H9 (cell line): Measurements from ENCODE around the gene HSPB8. TPM values are rescaled to one million over a fixed set of nuclear protein-coding genes. Genes with fewer than 3 reads are reported as not detected.

Experiments
- DNase-seq: peaks from one replicate; pipeline ENCODE4 v3.0.0-alpha.2; 2017
- H2AFZ ChIP-seq: one replicate; pipeline ENCODE4 v1.6.1; 2013; ENCODE audit warnings: mild to moderate bottlenecking, low read length, control low read depth, moderate library complexity
- H2AK5ac ChIP-seq: 2 replicates; pipeline ENCODE4 v1.6.1; 2013; ENCODE audit warnings: low read length, control low read depth, mixed read lengths; ENCODE audit not compliant: insufficient read length
- H2BK120ac ChIP-seq: one replicate; pipeline ENCODE4 v1.6.1; 2013; ENCODE audit warnings: low read depth, mild to moderate bottlenecking, low read length, control low read depth, inconsistent platforms; ENCODE audit not compliant: poor library complexity, severe bottlenecking
- H2BK12ac ChIP-seq: 2 replicates; pipeline ENCODE4 v1.6.1; 2013; ENCODE audit warnings: low read length, control low read depth, mixed read lengths, low read depth; ENCODE audit not compliant: insufficient read length
- H2BK15ac ChIP-seq: 2 replicates; pipeline ENCODE4 v1.6.1; 2013; ENCODE audit warnings: low read depth, low read length, control low read depth
- H2BK20ac ChIP-seq: one replicate; pipeline ENCODE4 v1.6.1; 2013; ENCODE audit warnings: low read depth, mild to moderate bottlenecking, low read length, control low read depth, inconsistent platforms; ENCODE audit not compliant: poor library complexity, severe bottlenecking
- H2BK5ac ChIP-seq: 2 replicates; pipeline ENCODE4 v1.6.1; 2013; ENCODE audit warnings: low read length, control low read depth, mixed read lengths; ENCODE audit not compliant: insufficient read length
- H3K14ac ChIP-seq: 2 replicates; pipeline ENCODE4 v1.6.1; 2013; ENCODE audit warnings: low read length, control low read depth; ENCODE audit not compliant: insufficient read depth
- H3K18ac ChIP-seq: 2 replicates; pipeline ENCODE4 v1.6.1; 2013; ENCODE audit warnings: low read depth, mild to moderate bottlenecking, mixed read lengths, low read length, control low read depth; ENCODE audit not compliant: insufficient read length
- H3K23ac ChIP-seq: 2 replicates; pipeline ENCODE4 v1.6.1; 2013; ENCODE audit warnings: low read length, control low read depth, mixed read lengths, low read depth; ENCODE audit not compliant: insufficient read length
- H3K23me2 ChIP-seq: 2 replicates; pipeline ENCODE4 v1.6.1; 2013; ENCODE audit warnings: low read depth, mild to moderate bottlenecking, mixed read lengths, low read length, control low read depth; ENCODE audit not compliant: insufficient read length, poor library complexity, severe bottlenecking
- H3K27ac ChIP-seq: 2 replicates; pipeline ENCODE4 v1.5.1; 2013; ENCODE audit warnings: low read length, control low read depth, mixed read lengths, low read depth; ENCODE audit not compliant: insufficient read length
- H3K27me3 ChIP-seq: 2 replicates; pipeline ENCODE4 v1.6.1; 2013; ENCODE audit warnings: low read length, control low read depth, inconsistent platforms; ENCODE audit not compliant: insufficient read depth
- H3K4ac ChIP-seq: 2 replicates; pipeline ENCODE4 v1.6.1; 2013; ENCODE audit warnings: low read depth, mild to moderate bottlenecking, control low read depth, inconsistent platforms, low read length, moderate library complexity
- H3K4me1 ChIP-seq: 2 replicates; pipeline ENCODE4 v1.6.1; 2013; ENCODE audit warnings: low read length, control low read depth, inconsistent platforms; ENCODE audit not compliant: insufficient read depth
- H3K4me2 ChIP-seq: 2 replicates; pipeline ENCODE4 v1.6.1; 2013; ENCODE audit warnings: low read length, control low read depth, mixed read lengths; ENCODE audit not compliant: insufficient read length, insufficient read depth
- H3K56ac ChIP-seq: 2 replicates; pipeline ENCODE4 v1.6.1; 2013; ENCODE audit warnings: low read depth, mild to moderate bottlenecking, mixed read lengths, low read length, control low read depth; ENCODE audit not compliant: insufficient read length
- H3K79me1 ChIP-seq: 2 replicates; pipeline ENCODE4 v1.6.1; 2013; ENCODE audit warnings: low read depth, mild to moderate bottlenecking, moderate library complexity, low read length, control low read depth, inconsistent platforms; ENCODE audit not compliant: insufficient read depth, poor library complexity, severe bottlenecking
- H3K79me2 ChIP-seq: 2 replicates; pipeline ENCODE4 v1.6.1; 2013; ENCODE audit warnings: low read length, control low read depth, inconsistent platforms; ENCODE audit not compliant: insufficient read depth
- H3K9ac ChIP-seq: 2 replicates; pipeline ENCODE4 v1.6.1; 2013; ENCODE audit warnings: low read length, control low read depth, mixed read lengths; ENCODE audit not compliant: insufficient read length; ENCODE audit errors: extremely low read depth
- H3K9me3 ChIP-seq: one replicate; pipeline ENCODE4 v1.6.1; 2013; ENCODE audit warnings: low read depth, low read length, inconsistent platforms; ENCODE audit not compliant: control insufficient read depth
- H3T11ph ChIP-seq: one replicate; pipeline ENCODE4 v1.6.1; 2013; ENCODE audit warnings: mild to moderate bottlenecking, low read length, control low read depth, inconsistent platforms
- H4K20me1 ChIP-seq: one replicate; pipeline ENCODE4 v1.6.1; 2013; ENCODE audit not compliant: control insufficient read depth, insufficient read length, insufficient read depth
- H4K5ac ChIP-seq: 2 replicates; pipeline ENCODE4 v1.6.1; 2013; ENCODE audit warnings: low read depth, mild to moderate bottlenecking, mixed read lengths, low read length, control low read depth; ENCODE audit not compliant: insufficient read length
- H4K8ac ChIP-seq: replicated peaks from 2 replicates; pipeline ENCODE4 v1.6.1; 2013; ENCODE audit warnings: low read length, control low read depth, mixed read lengths, low read depth; ENCODE audit not compliant: insufficient read length
- H4K91ac ChIP-seq: 2 replicates; pipeline ENCODE4 v1.6.1; 2013; ENCODE audit warnings: low read depth, mild to moderate bottlenecking, moderate library complexity, mixed read lengths, low read length, control low read depth; ENCODE audit not compliant: insufficient read length
- H3K27ac Mint-ChIP-seq, 3 experiments: 2 replicates in 2 of 3; 3 replicates in 1 of 3; pipeline ENCODE4 v1.8.0; 2020 to 2021; ENCODE audit warnings: mixed read lengths in 3 of 3, mild to moderate bottlenecking in 1 of 3, moderate library complexity in 1 of 3
- H3K27me3 Mint-ChIP-seq: 2 replicates; pipeline ENCODE4 v1.8.0; 2021; ENCODE audit warnings: low read depth, mild to moderate bottlenecking, moderate library complexity, mixed read lengths
- H3K36me3 Mint-ChIP-seq, 3 experiments: 2 replicates in 2 of 3; 3 replicates in 1 of 3; pipeline ENCODE4 v1.8.0; 2020 to 2021; ENCODE audit warnings: low read depth in 3 of 3, mixed read lengths in 3 of 3; ENCODE audit not compliant: insufficient read depth in 1 of 3
- H3K4me1 Mint-ChIP-seq, 2 experiments: 2 replicates each; pipeline ENCODE4 v1.8.0; 2020; ENCODE audit warnings: mixed read lengths in 2 of 2
- H3K4me3 Mint-ChIP-seq, 2 experiments: 2 replicates in 1 of 2; 3 replicates in 1 of 2; pipeline ENCODE4 v1.8.0; 2020 to 2021; ENCODE audit warnings: mild to moderate bottlenecking in 2 of 2, mixed read lengths in 2 of 2, moderate library complexity in 1 of 2
- H3K9me3 Mint-ChIP-seq, 2 experiments: 2 replicates in 1 of 2; 3 replicates in 1 of 2; pipeline ENCODE4 v1.8.0; 2020; ENCODE audit warnings: mild to moderate bottlenecking in 2 of 2, mixed read lengths in 2 of 2, moderate library complexity in 1 of 2
- CTCF ChIP-seq: fragments of 200-600 bp; sonication (generic); conservative IDR thresholded peaks from 3 replicates; pipeline ENCODE4 v1.8.0; 2021; ENCODE audit warnings: antibody characterized with exemption, mild to moderate bottlenecking
- WGBS: extraction: QIAGEN DNeasy Blood & Tissue Kit; methylation state at CpG from one replicate; pipeline ENCODE4 v1.1.7; 2013; ENCODE audit warnings: missing lambda C conversion rate, low lambda C conversion rate, mixed read lengths; ENCODE audit not compliant: insufficient read length; ENCODE audit errors: extremely low coverage; 5-methylcytosine and 5-hydroxymethylcytosine counted together
- total RNA-seq: library from RNA; stranded (reverse); gene quantifications from 2 replicates; pipeline ENCODE4 v1.2.1, GENCODE V29; 2021

The HSPB8 gene
- total RNA-seq, 1 experiment from 2014 or later = 3.0 TPM

GRCh38 chr12:119204671-119205285 is 26.0 kb downstream of the HSPB8 start:
- Histone ChIP-seq H3K4me1 (peaks cover 11% of the 10 kb centered on the region; the same call in 1 of the 2 replicates), H2AK5ac (no peak overlapping the region), H3K14ac (no peak overlapping the region), H2BK5ac (no peak overlapping the region), H3K56ac (no peak overlapping the region), H4K8ac (no peak overlapping the region), H3K9ac (no peak overlapping the region), H4K20me1 (no peaks in the 10 kb centered on the region), H3K18ac (no peak overlapping the region), H3K27ac (no peak overlapping the region), H3K4ac (no peak overlapping the region), H3K27me3 (no peaks in the 10 kb centered on the region), H2BK15ac (no peak overlapping the region), H4K91ac (no peak overlapping the region), H4K5ac (no peak overlapping the region), H3K23ac (no peak overlapping the region), H2BK12ac (no peak overlapping the region), H3K79me1 (no peaks in the 10 kb centered on the region), H3K79me2 (no peaks in the 10 kb centered on the region), H2AFZ (no peak overlapping the region), H3T11ph (no peak overlapping the region), H3K4me2 (no peak overlapping the region), H3K23me2 (no peaks in the 10 kb centered on the region), H2BK120ac (no peak overlapping the region), H3K9me3 (no peaks in the 10 kb centered on the region), H2BK20ac (no peak overlapping the region)
- DNase-seq = no peak
- Mint-ChIP-seq H3K4me1 (peaks cover 76 to 85% of the 10 kb centered on the region in 2 experiments), H3K36me3 (peaks cover 0 to 2% (median 0%) of the 10 kb centered on the region in 3 experiments; a peak in 1 of 7 replicates), H3K9me3 (no peaks in the 10 kb centered on the region), H3K27me3 (no peaks in the 10 kb centered on the region), H3K27ac (0 out of 7 replicates have a peak overlapping the region, but pooled peaks of 1 of the 3 experiments have one; percentile 91), H3K4me3 (no peak overlapping the region)
- no CpG with 5 or more reads among the region's 7 CpGs for WGBS
- TF ChIP-seq CTCF = no peak
